Loucy (cell line): ENCODE measurements around the gene ZNF423.

Source experiments
- H2AFZ ChIP-seq: fragments of 200-600 bp; sonication (generic); 2 replicates; pipeline ENCODE4 v1.6.0; 2016; ENCODE audit warnings: antibody characterized with exemption, mild to moderate bottlenecking, low read length, moderate library complexity
- H3F3A ChIP-seq: fragments of 200-600 bp; 2 replicates; pipeline ENCODE4 v1.6.0; 2016; ENCODE audit warnings: antibody characterized with exemption, low read depth, mild to moderate bottlenecking
- H3K27me3 ChIP-seq: fragments of 200-600 bp; sonication (generic); 2 replicates; pipeline ENCODE4 v1.6.1; 2014; ENCODE audit warnings: low read length, mild to moderate bottlenecking; ENCODE audit not compliant: insufficient read depth, poor library complexity, severe bottlenecking
- H3K36me3 ChIP-seq: fragments of 200-600 bp; sonication (generic); 2 replicates; pipeline ENCODE4 v1.6.1; 2016; ENCODE audit warnings: low read length; ENCODE audit not compliant: insufficient read depth
- H3K4me1 ChIP-seq: fragments of 200-600 bp; sonication (generic); 2 replicates; pipeline ENCODE4 v1.5.1; 2014; ENCODE audit warnings: low read length, mild to moderate bottlenecking; ENCODE audit not compliant: insufficient read depth, poor library complexity, severe bottlenecking
- H3K4me2 ChIP-seq: fragments of 200-600 bp; sonication (generic); 2 replicates; pipeline ENCODE4 v1.6.0; 2014; ENCODE audit warnings: antibody characterized with exemption, low read length, low read depth, mild to moderate bottlenecking; ENCODE audit not compliant: poor library complexity, severe bottlenecking
- H3K4me3 ChIP-seq: fragments of 200-600 bp; sonication (generic); 2 replicates; pipeline ENCODE4 v1.5.1; 2014; ENCODE audit warnings: low read length, mild to moderate bottlenecking, mixed read lengths; ENCODE audit not compliant: poor library complexity, severe bottlenecking
- H3K79me2 ChIP-seq: fragments of 200-600 bp; sonication (generic); 2 replicates; pipeline ENCODE4 v1.6.1; 2014; ENCODE audit warnings: low read length; ENCODE audit not compliant: insufficient read depth
- H3K9ac ChIP-seq: fragments of 200-600 bp; sonication (generic); 2 replicates; pipeline ENCODE4 v1.6.0; 2014; ENCODE audit warnings: mild to moderate bottlenecking, low read depth, low read length, moderate library complexity; ENCODE audit not compliant: poor library complexity, severe bottlenecking
- H3K9me2 ChIP-seq: fragments of 200-600 bp; sonication (generic); replicated peaks from 2 replicates; pipeline ENCODE4 v1.6.1; 2016; ENCODE audit warnings: low read depth, low read length, mixed read lengths
- H3K9me3 ChIP-seq: fragments of 200-600 bp; sonication (generic); 2 replicates; pipeline ENCODE4 v1.6.1; 2014; ENCODE audit warnings: mild to moderate bottlenecking, antibody characterized with exemption, low read length, low read depth; ENCODE audit not compliant: insufficient read depth
- H4K20me1 ChIP-seq: fragments of 200-600 bp; sonication (generic); 2 replicates; pipeline ENCODE4 v1.6.0; 2014; ENCODE audit warnings: antibody characterized with exemption, low read length, mild to moderate bottlenecking; ENCODE audit not compliant: insufficient read depth, poor library complexity, severe bottlenecking
- CTCF ChIP-seq: fragments of 200-600 bp; sonication (generic); conservative IDR thresholded peaks from 2 replicates; pipeline ENCODE4 v1.5.1; 2014; ENCODE audit warnings: mild to moderate bottlenecking, antibody characterized with exemption, low read length
- EZH2phosphoT487 ChIP-seq: fragments of 200-600 bp; IDR thresholded peaks from 2 replicates; pipeline ENCODE4 v1.6.1; 2018; ENCODE audit warnings: antibody characterized with exemption, mild to moderate bottlenecking, moderate library complexity, borderline replicate concordance

ZNF423 gene

DNA sequence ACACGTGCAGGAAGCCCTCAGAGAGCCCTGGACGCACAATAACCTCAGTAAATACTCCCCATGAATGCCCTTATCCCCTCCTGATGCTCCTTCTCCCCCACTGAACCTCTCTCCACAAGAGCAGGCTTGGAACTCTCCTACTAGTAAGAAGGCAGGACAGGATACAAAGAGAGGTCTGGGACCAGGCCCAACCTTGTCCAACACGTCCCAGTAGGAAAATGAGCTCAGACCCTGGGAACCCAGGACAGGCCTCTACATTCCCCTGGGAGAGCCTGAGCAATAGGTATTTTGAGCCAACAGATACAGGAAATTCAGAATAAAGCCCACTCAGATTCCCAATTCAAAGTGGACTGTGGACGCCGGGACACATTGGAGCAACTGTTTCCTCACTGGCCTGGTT lies 19.2 kb downstream of the ZNF423 start:
- Histone ChIP-seq H2AFZ (no peak overlapping the region), H3K4me1 (peaks cover 8% of the 10 kb centered on the region), H3K36me3 (no peaks in the 10 kb centered on the region), H3K9me3 (no peaks in the 10 kb centered on the region), H3K27me3 (no peaks in the 10 kb centered on the region), H3K4me2 (no peak overlapping the region), H3K4me3 (no peak overlapping the region), H3K79me2 (no peaks in the 10 kb centered on the region), H3K9ac (no peak overlapping the region), H4K20me1 (no peaks in the 10 kb centered on the region), H3F3A (no peaks in the 10 kb centered on the region), H3K9me2 (no peaks in the 10 kb centered on the region)
- TF ChIP-seq CTCF (no peak), EZH2phosphoT487 (no peak)

GRCh38 chr16:49836218-49836617 lies 19.7 kb downstream of the ZNF423 start:
- H3K36me3 ChIP-seq = no peaks in the 10 kb centered on the region
- H3K9me3 ChIP-seq = no peaks in the 10 kb centered on the region
- no peak overlapping the region for H3K4me3 ChIP-seq
- H3K4me2 ChIP-seq = no peak overlapping the region
- H3K4me1 ChIP-seq = peaks cover 8% of the 10 kb centered on the region
- no peaks in the 10 kb centered on the region for H3F3A ChIP-seq
- no peak overlapping the region for H2AFZ ChIP-seq
- H3K9me2 ChIP-seq = no peaks in the 10 kb centered on the region
- no peak for TF ChIP-seq CTCF
- TF ChIP-seq EZH2phosphoT487 = no peak
- no peaks in the 10 kb centered on the region for H3K27me3 ChIP-seq
- H3K79me2 ChIP-seq = no peaks in the 10 kb centered on the region
- no peak overlapping the region for H3K9ac ChIP-seq
- no peaks in the 10 kb centered on the region for H4K20me1 ChIP-seq

- TF ChIP-seq CTCF = no peak
- no peak for TF ChIP-seq EZH2phosphoT487
- Histone ChIP-seq H3F3A (no peaks in the 10 kb centered on the region), H3K79me2 (no peaks in the 10 kb centered on the region), H3K9ac (no peak overlapping the region), H4K20me1 (no peaks in the 10 kb centered on the region), H3K36me3 (no peaks in the 10 kb centered on the region), H2AFZ (no peak overlapping the region), H3K27me3 (no peaks in the 10 kb centered on the region), H3K9me2 (no peaks in the 10 kb centered on the region), H3K4me1 (peaks cover 8% of the 10 kb centered on the region), H3K4me3 (no peak overlapping the region), H3K9me3 (no peaks in the 10 kb centered on the region), H3K4me2 (no peak overlapping the region)
These were observed 20.6 kb downstream of the ZNF423 start for GRCh38 chr16:49835161-49835777.
